Stimulated activated CD4-positive, alpha-beta T cell treated with anti-CD3 and anti-CD28 coated beads, Interleukin-2, amount 100 ng/mL, for 48 hours (primary cell): ENCODE data around the gene ZNF37A.
"Not testable (repeated sequence)": the region's sequence is repeated elsewhere in the genome, so short reads cannot be mapped to it uniquely, and the experiment has no call there.

ENCODE experiments used
- DNase-seq, 2 donors: peaks; one replicate each; pipeline ENCODE4 v3.0.0-alpha.2; 2020

ZNF37A gene

DNA sequence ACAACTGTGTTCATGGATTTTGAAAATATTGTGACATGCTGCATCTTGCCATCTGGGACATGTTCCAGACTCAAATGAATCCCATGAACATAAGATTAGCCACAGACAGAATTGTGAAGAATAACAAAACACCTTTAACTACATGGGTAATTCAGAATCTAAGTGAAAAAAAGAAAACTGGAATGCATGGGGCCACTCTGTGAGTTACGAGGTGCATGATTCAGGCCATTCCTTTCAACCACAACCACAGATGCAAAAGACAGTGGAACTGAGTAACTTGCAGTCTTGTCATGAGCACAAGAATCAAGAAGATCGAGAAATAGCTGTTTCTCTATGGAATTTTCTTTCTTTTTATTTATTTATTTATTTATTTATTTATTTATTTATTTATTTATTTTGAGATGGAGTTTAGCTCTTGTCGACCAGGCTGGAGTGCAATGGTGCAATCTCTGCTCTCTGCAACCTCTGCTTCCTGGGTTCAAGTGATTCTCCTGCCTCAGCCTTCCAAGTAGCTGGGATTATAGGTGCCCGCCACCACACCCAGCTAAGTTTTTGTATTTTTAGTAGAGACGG is 56.8 kb downstream of the ZNF37A start:
- DNase-seq = not testable (repeated sequence)

- DNase-seq = no peak
Measured at GRCh38 chr10:38156416-38157269, 62.5 kb downstream of the ZNF37A start.

DNA sequence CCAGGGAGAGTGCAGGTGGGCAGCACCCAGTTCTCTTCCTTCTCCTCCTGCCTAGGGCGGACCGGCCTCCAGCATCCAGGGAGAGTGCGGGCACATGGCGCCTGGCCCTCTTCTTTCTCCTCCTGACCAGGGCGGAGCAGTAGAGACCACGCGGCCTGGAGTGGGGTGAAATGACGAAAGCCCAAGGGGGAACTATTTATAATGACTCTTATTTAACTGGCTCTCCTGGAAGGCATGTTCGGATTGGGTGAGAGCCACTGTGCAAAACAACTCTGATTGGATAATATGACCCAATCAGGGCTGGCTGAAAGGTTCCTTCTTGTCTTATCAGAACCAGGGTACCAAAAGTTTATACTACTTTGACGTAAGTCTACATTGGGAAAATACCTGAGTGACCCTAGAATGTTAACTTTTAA is 63.1 kb downstream of the ZNF37A start:
- DNase-seq = no peak

DNA sequence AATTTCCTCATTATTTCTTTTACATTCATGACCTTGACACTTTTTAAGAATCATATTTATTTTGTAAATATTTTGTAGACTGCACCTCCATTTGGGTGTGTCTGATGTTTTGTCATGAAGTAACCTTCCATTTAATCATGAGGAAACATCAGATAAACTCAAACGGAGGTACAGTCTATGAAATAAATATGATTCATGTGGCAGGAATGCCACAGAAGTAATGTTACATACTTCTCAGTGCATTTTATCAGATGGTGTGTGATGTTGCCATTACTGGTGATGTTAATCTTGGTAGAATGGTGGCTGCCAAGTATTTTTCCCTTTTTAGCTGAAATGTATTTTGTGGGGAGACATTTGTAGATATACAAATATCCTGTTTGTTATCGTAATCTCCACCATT is 64.9 kb downstream of the ZNF37A start:
- DNase-seq = no peak

GRCh38 chr10:38163617-38164016 is 69.5 kb downstream of the ZNF37A start:
- DNase-seq = no peak

DNA sequence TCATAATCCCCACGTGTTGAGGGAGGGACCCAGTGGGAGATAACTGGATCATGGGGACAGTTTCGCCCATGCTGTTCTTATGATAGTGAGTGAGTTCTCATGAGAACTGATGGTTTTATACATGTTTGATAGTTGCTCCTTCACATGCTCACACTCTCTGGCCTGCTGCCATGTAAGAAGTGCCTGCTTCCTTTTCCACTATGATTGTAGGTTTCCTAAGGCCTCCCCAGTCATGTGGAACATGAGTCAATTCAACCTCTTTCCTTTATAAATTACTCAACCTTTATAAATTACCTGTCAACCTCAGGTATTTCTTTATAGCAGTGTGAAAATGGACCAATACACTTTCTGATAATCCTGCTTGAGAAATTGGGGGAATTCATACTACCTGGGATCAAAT is 80.2 kb downstream of the ZNF37A start:
- no peak for DNase-seq

DNA sequence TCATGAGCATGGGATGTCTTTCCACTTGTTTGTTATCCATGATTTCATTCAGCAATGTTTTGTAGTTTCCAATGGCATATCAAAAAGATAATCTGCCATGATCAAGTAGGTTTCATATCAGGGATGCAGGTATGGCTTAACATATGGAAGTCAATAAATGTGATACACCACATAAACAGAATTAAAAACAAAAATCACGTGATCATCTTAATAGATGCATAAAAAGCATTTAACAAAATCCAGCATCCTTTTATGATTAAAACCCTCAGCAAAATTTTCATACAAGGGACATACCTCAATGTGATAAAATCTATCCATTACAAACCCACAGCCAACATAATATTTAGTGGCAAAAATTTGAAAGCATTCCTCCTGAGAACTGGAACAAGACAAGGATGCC is 90.3 kb downstream of the ZNF37A start:
- no peak for DNase-seq
